Stimulated activated CD4-positive, alpha-beta T cell treated with anti-CD3 and anti-CD28 coated beads, Interleukin-2, amount 100 ng/mL, for 48 hours (primary cell): ENCODE results near the gene SH3BP5L.

Source experiments
- DNase-seq, 2 donors: peaks; one replicate each; pipeline ENCODE4 v3.0.0-alpha.2; 2020

Gene SH3BP5L

DNA sequence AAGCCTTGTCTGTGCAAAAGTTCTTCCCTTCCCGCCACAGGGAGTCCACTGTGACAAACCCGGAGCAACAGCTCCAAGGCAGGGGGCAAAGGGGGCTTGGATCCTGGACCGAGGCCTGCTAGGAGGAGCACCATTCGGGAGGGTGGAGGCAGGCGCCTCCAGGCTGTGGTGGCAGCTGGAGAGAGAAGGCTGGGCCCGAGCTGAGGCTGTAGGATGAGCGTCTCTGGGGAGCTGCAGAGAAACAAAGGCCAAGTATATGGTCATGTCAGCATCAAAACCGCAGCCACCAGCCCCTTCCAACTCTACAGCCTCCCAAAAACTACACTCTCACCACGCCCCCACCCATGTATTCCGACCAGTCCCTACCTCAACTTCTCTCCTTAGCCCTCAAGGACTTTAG lies 579 bp downstream of the SH3BP5L start:
- no peak for DNase-seq

DNA sequence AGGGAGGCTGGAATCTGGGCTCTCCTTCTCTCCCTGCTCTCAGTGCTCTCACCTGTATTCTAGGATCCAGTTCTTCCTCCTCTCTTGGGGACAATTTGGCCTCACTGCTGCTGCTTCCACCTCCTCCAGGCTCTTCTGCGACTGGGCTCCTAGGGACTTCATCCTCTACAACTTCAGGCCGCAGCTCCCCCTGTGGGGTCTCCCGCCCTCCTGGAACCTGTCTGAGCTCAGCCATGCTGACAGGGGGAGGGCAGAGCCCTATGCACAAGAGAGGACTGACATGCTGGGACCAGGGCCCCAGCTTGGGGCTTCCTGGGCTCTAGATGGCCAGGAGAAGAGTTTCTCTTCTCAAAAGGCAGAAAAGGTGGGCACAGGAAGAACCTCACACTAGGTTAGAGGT lies 1.0 kb downstream of the SH3BP5L start:
- no peak for DNase-seq

DNA sequence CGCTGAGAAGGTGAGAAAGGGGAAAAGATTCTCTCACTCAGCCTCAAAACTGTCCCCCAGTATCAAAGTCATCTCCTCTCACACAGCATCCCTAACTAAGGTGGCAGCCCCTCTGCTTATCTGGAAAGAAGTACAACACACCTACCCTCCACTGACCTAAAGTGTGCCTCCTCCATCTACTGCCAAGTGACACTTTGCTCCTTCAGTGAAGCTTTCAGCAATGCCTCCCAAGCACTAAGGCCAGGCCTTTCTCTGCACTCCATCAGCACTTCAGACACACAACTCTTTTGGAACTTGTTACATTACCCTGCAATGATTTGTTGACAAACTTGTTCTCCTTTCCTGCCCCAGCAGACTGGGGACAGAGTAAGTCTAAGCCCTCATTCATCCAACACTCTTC lies 1.4 kb downstream of the SH3BP5L start:
- DNase-seq, result no peak

DNA sequence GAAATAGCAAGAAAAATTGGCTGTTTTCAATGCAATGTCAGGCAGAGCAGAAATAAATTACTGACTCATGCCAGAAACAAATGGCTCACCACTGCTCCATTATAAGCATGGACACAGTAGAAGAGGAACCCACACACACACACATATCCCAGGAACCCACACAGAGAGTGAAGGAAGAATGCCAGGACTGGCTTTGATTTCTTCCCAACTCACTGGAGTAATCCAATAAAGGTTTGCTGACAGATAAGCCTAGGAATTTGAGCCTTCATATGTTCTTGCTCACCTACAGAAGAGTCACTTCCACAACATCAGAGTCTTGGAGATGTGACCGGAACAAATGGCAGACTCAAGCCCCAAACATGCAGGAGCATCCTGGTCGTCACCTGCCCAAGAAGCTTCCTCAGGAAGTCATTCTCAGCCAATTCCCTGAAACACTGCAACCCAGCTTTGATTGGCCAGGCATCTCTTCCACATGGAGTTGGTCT lies 2.2 kb downstream of the SH3BP5L start:
- no peak for DNase-seq

DNA sequence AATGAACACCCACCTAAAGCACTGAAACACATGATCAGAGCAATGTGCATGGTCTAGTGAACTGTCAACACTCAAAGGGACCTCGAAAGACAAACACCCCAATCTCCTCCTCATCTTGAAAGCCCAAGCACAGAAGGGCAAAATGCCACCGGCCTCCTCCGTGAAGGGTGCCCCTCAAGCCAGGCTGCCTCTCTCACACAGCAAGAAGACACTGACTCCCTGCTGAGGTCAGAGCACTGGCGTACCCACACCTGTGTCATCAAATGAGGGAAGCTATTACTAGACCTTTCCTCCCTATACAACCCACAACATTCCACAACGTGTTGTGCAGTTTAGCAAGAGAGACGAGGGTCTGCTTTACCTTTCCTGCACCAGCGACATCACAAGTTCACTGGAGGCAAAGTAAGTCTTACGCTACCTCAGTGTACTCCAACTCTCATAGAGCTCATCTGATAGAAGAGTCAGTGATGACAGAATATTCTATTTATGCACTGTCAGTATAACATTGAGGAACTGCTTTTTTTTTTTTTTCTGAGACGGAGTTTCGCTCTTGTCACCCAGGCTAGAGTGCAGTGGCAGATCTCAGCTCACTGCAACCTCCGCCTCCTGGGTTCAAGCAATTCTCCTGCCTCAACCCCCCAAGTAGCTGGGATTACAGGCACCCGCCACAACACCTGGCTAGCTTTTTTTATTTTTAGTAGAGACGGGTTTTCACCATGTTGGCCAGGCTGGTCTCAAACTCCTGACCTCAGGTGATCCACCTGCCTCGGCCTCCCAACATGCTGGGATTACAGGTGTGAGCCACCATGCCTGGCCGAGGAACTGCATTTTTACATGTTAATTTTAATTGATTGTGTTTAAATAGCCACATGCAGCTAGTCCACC lies 3.3 kb downstream of the SH3BP5L start:
- DNase-seq, result no peak

DNA sequence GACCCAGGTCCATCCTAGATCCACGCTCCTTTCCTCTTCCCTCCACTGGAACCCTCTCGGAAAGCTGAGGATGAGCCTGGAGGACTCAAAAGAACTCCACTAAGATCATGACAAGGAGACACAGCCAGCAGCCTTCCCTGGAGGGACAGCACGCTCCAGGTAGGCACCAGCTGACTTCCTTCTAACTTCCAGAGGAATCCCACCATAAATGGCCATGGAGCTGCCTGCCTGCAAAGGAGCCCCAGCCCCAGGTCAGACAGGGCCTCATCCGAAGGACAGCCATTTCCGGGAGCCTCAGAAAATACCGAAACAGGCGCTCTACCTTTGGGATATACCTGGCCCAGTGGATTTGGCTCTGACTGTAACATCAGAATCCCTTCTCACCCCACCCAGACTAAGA lies 4.1 kb downstream of the SH3BP5L start:
- DNase-seq, result no peak

DNA sequence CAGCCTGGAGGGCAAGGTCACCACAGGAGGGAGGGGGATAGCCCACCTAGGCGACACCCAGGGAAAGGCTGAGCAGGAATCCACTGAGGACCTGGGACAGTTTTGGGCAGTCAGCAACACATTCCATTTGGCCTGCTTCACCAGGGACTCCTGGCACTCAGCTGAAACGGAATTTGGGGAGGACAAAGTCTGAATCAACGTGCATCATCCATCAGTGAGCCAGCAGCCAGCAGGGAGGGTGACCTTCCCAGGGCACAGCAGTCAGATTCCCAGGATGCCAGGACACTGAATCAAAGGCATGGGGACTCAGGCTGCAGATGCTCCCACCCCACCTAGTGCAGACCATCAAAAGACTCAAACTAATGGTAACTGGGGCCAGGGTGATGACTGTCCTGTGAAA lies 4.6 kb downstream of the SH3BP5L start:
- DNase-seq, result no peak

DNA sequence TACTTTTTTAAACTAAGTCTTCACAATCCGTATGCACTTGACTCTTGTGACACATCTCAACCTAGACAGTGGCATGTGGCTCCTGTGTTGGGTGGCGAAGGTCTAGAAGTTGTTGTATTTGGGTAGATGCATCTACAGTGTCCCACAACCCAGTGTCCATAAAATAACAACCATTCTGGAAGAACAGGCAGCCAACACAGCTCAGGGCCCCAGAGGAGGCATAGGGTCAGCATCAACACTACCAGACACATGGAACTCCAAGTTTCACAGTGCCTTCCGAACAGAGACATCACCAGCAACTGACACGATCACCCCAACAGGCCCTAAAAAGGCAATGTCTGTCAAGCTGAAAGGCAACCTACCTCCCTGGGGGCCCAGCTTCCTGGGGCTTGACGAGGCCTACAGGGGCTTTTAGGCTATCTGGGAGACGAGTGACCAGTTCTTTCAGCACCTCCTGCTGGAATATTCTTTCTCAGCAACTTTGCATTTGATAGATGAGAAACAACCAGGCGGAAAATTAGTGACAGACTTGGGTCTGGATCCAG lies 5.6 kb downstream of the SH3BP5L start:
- no peak for DNase-seq

DNA sequence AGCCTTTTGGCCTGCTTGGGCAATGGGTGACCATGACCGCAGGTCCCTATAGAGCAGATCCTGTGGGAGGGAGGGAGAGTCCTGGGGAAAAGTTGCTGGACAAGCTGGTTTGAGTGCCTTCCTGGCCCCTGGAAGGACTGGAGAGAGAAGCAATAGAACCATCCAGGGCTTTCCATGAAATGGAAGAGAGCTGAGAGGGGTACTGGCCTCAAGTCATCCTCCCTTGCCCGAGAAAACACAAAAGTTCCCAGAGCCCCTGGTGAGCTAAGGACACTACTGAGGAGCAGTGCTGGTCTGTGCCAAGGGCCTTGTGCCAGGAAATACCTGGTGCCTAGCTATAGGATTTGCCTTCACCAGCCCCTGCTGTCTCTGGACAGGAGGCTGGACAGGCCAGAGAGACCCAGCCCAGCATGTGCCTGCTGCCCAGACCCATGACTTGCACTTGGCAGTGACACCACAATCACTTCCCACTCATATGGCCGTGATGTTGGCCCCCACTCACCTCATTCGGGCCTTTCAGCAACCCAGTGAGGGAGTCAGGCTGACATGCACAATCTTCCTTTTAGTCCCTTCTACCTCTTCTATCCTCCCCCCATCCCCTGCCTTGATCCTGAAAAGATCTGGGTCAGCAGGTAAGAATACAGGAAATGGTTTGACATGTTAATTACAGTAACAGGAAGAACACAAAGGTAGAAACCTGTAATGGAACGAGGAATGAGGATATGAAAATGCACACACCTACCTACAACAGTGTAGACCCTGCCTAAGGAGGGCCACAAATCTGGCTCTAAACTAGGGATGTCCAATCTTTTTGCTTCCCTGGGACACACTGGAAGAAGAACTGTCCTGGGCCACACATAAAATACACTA lies 7.0 kb downstream of the SH3BP5L start:
- DNase-seq, result no peak

DNA sequence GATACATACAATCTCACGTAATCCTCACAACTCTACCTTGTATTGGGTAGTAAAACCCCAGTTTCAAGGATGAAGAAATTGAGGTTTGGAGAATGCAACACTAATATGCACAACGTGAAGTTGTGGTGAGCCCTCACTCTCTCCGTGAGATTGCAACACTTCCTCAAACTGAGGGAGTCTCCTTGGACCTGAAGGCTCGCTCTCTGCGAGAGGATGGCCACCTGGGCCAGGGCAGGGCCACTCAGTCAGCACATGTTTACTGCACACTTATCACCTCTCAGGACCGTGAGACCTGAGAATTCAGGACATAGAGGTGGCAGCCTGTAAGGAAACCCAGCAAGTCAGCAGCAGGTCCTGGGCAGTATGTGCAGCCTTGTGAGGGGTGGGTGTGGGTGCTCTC lies 8.7 kb downstream of the SH3BP5L start:
- no peak for DNase-seq

DNA sequence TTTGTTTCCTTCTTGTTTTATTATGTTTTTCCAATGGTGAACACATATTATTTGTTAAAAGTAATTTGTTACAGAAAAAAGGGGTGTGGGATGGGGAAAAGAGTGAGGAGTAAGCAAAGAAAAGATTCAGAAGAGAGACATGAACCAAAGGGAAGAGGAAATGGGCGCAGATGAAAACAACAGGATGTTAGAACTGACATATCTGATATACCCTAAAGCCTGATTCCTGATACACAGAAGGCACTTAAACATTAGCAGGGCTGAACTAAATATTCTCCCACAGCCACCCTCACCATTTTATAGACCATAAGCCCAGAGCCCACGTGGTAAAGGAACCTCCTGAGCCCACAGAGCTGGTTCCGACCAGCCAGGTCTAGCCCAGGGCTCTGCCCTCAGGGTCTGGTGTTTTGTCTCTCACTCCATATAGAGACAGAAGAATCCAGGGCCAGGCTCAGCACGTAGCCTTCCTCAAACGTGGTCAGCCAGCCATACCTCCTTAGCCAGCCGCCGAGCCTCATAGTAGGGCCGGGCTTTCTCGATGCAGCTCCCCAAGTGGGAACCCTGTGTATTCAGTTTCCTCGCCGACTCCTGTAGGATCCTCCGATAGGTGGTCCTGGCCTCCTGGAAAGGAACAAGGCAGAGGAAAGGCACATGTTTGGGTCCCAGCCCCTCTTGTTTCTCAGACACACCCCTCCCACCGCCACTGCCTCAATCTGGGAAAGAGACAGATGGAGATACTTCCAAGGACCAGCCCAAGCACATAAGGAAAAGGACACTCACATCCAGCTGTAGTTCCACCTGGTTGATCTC lies 9.5 kb downstream of the SH3BP5L start:
- no peak for DNase-seq

DNA sequence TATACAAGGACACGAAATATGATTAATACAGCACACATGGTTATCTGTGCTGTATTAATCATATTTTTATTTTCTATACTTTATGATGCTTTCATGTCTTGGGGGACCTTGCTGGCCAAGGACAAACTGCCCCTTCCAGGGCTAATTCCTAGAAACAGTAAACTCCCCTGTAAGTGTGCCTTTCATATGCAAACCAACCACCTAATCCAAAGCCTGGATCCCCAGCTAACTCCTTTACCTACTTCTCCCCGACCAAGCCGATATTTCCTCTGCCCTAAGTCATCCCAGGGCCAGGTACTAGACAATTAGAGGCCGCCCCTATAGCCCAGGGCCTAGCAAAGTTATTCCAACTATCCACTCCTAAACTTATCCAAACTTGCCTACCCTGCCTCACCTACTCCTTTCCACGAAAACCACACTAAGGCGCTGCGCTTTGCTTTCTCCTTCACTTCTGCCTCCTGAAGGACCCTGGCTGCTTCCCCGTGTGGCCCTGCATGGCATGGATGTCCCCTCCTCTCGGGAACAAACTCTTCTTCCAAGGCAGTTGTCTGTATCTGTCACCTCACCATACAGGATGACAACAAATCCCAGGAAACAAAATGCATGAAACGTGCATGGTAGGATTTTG lies 10.2 kb downstream of the SH3BP5L start:
- DNase-seq, result no peak

DNA sequence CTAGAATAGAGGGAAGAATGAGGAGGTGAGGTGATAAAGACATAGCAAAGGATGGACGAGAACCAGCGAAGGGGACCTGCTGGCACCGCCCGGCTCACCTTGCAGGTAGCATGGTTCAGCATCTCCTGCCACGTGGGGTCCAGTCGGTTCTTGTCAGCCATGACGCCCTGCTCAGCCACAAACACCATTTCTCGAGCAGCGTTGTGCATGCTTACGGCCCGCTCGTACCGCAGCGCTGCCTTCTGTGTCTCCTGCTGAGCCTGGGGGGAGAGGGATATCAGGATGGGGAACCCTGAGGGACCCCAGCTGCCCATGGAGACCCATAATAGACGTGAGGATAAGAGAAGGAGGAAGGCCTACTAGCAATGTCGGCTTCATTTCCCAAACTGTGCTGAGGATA lies 11.4 kb downstream of the SH3BP5L start:
- DNase-seq, result no peak

DNA sequence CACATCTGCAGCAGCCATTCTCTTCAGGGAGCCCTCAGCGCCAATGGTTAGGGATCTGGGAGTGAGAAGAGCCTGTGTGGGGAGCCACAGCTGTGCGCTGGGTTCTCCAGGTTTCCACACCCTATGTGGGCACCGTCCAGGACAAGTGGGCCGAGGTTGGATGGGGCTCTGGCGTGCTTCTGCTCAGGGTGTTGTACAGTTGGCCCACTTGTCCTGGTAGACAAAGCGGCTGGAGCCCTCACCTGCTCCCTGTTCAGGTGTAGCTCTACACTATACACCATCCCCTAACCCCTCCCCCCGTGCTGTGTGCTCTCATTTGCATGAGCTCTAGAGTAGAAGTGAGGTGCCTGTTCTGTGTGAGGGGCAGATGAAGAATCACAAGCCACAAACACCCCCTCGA lies 12.2 kb downstream of the SH3BP5L start:
- DNase-seq, result no peak

DNA sequence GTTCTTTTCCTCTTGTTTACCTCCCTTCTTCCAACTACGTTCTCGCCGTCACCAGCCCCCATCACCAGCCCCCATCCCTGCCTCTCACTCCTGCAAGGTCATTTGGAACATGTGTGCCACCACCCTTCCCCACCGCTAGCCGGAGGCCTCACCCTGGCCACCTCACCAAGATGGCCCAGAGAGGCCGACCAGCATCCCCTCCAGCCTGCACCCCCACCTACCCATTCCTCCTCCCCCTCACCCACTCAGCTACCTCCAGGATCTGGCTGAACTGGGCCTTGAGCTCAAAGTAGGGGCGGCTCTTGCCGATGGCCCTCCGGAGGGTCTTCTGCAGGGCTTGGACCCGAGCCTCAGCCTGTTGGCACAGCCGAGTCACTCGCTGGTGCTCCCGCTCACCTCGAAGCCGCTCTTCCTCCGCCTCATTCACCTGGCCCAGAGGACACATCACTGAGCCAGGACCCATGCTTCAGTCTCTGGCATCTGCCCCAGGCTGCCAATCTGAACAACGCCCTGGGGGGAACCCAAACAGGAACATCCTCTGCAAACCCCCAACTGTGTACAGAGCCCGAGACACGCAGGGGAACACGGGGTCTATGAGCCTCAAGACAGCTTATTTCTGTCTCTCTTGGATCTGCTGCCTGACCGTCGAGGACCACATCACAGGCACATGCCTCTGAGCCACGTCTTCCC lies 12.8 kb downstream of the SH3BP5L start:
- no peak for DNase-seq

DNA sequence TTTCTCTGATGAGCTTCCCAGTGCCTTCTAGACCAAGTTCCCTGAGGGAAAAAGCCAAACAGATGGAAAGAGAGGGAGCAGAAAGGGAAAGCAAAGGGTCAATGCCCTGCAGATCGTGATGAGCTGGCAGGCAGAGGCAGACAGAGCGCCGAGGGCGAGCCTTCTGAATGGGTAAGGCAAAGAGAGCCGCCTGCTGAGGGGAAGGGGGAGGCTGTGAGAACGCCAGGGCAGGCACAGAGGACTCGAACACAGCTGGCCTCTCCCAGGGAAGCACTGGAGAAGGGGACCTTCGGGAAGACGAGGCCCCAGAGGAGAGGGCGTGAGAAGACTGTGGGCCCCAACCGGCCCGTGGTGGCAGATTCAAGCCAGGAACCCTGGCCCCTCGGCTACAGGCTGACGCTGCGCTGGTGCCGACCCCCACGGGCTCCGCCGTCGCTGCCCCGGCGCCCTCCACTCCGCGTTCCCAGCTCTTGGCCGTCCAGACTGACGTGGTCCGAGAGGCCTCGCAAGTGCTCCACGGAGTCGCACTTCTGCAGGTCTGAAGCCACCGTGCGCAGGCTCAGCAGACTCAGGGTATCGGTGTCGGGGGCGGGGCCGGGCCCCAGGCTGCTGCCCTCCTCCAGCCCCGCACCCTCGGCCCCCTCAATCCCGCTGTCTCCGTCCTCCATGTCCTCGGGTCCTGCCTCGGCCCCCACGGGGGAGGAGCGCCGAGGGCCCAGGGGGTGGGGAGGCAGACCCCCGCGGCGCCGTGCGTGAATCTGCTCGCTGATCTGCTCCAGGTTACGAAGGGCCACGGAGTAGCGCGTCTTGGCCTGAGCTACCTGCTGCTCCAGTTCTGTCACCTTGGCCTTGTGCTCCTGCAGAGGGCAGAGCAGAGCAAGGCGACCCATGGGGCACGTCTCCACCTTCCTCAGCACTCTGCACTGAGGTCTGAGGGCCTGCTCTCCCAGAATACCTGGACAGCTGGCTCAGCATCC lies 13.9 kb downstream of the SH3BP5L start:
- DNase-seq, result no peak

DNA sequence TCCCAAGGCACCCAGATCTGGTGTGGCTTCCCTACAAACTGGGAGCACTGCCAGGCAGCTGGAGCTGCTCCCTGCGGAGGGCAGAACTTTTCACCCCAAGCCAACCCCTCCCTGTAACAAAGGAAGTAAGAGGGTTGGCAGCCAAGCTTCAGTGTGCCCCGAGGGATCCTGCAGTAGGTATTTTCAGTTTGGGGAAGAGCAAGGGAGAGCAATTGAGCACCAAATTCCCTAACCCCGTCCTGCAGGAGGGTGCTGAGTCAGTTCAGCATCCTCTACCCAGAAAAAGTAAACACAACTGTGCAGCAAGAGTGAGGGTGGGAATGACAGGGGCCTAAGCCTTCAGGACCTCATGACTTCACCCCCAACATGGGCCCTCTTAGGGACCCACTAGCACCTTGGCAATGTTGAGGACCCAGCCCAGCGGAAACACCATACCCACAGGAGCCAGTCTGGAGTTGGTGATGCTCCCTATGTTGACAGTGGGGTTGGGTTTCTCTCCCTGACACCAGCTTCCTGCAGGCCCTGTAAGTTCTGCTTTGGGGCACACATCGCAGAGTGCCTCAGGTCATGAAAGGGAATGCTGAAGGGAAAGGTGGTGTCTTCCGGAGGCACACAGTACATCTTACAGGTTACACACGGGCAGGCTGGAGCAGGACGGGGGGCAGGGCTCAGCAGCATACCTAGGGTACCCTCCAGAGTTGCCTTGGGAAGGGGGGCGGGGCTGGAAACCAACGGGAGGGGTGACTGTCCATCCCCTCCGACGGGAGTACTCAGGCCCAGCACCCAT lies 14.8 kb downstream of the SH3BP5L start:
- no peak for DNase-seq

DNA sequence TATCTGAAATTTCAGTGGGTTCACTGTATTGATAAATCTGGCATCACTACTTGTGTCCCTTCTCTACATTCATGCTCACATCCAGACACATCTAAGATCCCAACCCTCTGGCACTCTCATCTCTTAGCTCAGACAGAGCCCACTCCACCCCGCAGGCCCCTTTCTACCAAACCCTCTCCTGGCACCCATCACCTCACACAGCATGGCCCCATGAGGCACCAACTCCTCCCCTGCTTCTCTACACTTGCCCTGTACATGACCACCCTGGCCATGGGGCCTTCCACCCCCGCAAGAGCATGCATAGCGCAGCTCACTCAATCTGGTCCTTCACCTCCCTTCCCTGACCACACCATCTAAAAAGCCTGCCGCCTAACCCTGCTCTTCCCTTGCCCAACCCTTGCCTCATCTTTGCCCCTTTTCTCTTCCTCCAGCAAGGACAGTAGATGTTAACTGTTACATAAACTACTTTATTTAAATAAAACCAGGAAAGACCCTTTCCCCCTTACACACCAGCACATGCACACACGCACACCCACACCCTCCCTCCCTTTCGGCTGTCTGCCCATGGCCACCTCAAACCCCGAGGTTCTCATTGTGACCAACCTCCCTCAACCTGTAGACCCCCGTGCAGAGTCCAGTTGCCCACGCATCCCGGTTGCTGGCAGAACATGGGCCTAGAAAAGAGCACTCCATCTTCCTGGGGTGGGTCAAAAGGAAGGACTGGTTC lies 15.6 kb downstream of the SH3BP5L start:
- DNase-seq, result no peak

DNA sequence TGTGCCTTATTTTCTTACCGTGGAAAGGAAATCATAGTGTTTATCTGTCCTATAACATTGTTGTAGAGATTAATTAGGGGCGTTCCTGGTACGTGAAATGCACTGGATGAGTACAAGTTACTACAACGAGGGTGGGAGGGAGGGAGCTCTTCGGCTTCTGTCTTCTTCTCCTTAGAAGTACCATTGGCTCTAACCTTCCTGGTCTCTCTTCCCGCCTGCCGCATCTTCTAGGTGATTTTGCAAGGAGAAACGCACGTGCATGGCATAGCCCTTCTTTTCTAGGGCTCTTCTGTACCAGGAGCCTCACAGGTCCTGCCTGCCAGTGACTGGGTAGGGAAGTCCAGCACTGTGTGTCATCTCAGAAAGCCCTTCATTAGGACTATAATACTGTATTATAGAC lies 16.8 kb downstream of the SH3BP5L start:
- DNase-seq, result no peak
